Testis (tissue), 3 donors: ENCODE results near the gene SMARCB1. TPM values are rescaled to one million over a fixed set of nuclear protein-coding genes. Genes with fewer than 3 reads are reported as not detected.

Experiments
- DNase-seq: peaks from one replicate; pipeline ENCODE4 v3.0.0-alpha.2; 2019
- H3K27ac ChIP-seq, 2 donors: fragments of 200-600 bp; sonication (generic); one replicate each; pipeline ENCODE4 v1.5.1; 2019
- H3K27me3 ChIP-seq: fragments of 200-600 bp; sonication (generic); one replicate; pipeline ENCODE4 v1.5.1; 2019
- H3K36me3 ChIP-seq: fragments of 200-600 bp; sonication (generic); one replicate; pipeline ENCODE4 v1.5.1; 2017; ENCODE audit warnings: low read depth; ENCODE audit errors: missing control alignments
- H3K4me1 ChIP-seq: fragments of 200-600 bp; sonication (generic); one replicate; pipeline ENCODE4 v1.5.1; 2019
- H3K4me3 ChIP-seq, 2 donors: fragments of 200-600 bp; sonication (generic); one replicate each; pipeline ENCODE4 v1.5.1; 2017 to 2019
- H3K9me3 ChIP-seq: fragments of 200-600 bp; sonication (generic); one replicate; pipeline ENCODE4 v1.5.1; 2017
- CTCF ChIP-seq, 3 experiments: fragments of 450-650 bp in 2 of 3; fragments of 200-600 bp in 1 of 3; sonication (generic) in 1 of 3; IDR thresholded peaks; one replicate each; pipeline ENCODE4 v1.5.1; 2016 to 2019; ENCODE audit warnings: antibody characterized with exemption in 3 of 3, mild to moderate bottlenecking in 2 of 3, moderate library complexity in 1 of 3
- POLR2A ChIP-seq: fragments of 450-650 bp; IDR thresholded peaks from one replicate; pipeline ENCODE4 v1.6.1; 2017; ENCODE audit warnings: antibody characterized with exemption, mild to moderate bottlenecking, moderate library complexity
- WGBS, 2 donors: methylation state at CpG; one replicate each; pipeline ENCODE4 v1.1.5; 2018; 5-methylcytosine and 5-hydroxymethylcytosine counted together
- intact Hi-C: fragments of 100-400 bp; cut with DNase I; formaldehyde crosslinking; loops from one replicate; pipeline ENCODE4 v1.15.1; 2023; ENCODE audit warnings: low total_unique reads
- polyA plus RNA-seq: library from polyadenylated mRNA; stranded (reverse); fragments of 350-450 nt; fragmentation: Illumina TruSeq; extraction: RNeasy Lipid Tissue Mini Kit (QIAGEN cat#74804); gene quantifications from one replicate; pipeline ENCODE4 v1.2.3, GENCODE V29; 2014; ENCODE audit warnings: low read depth, low replicate concordance; ENCODE audit not compliant: insufficient read depth
- total RNA-seq, 2 donors: library from RNA; depleted of rRNA; stranded (reverse); fragments of >200 nt; gene quantifications; one replicate each; pipeline ENCODE4 v1.2.3, GENCODE V29; 2016

Gene SMARCB1
- total and polyA plus RNA-seq, 3 donors from 2014 or later, result 158 to 165 (median 160) TPM

- no peak overlapping the region for H3K27ac ChIP-seq
- H3K36me3 ChIP-seq, result no peaks in the 10 kb centered on the region
- 97% methylated on average over 10 to 13 of the region's 13 CpGs for WGBS, 2 donors
Observed at GRCh38 chr22:23744001-23744400, 42.8 kb upstream of the SMARCB1 start.

GRCh38 chr22:23744485-23744884 lies 42.3 kb upstream of the SMARCB1 start:
- H3K4me1 ChIP-seq, result no peaks in the 10 kb centered on the region
- no peaks in the 10 kb centered on the region for H3K9me3 ChIP-seq
- TF ChIP-seq CTCF (IDR thresholded peaks at IDR 0.05) (no peak), POLR2A (no peak)
- DNase-seq, result no peak
- no peak overlapping the region for H3K4me3 ChIP-seq
- WGBS, 2 donors, result 97 to 99% methylated on average over 12 to 14 of the region's 14 CpGs
- no peaks in the 10 kb centered on the region for H3K36me3 ChIP-seq
- H3K27ac ChIP-seq, result no peak overlapping the region
- no peaks in the 10 kb centered on the region for H3K27me3 ChIP-seq
- intact Hi-C loops, result no loop called here

More at GRCh38 chr22:23744001-23744400, 42.8 kb upstream of the SMARCB1 start:
- no peaks in the 10 kb centered on the region for H3K27me3 ChIP-seq
- no peak for TF ChIP-seq POLR2A
- no peak for TF ChIP-seq CTCF (IDR thresholded peaks at IDR 0.05)
- intact Hi-C loops, result no loop called here
- no peak for DNase-seq
- H3K9me3 ChIP-seq, result no peaks in the 10 kb centered on the region
- H3K4me3 ChIP-seq, result no peak overlapping the region
- no peaks in the 10 kb centered on the region for H3K4me1 ChIP-seq

DNA sequence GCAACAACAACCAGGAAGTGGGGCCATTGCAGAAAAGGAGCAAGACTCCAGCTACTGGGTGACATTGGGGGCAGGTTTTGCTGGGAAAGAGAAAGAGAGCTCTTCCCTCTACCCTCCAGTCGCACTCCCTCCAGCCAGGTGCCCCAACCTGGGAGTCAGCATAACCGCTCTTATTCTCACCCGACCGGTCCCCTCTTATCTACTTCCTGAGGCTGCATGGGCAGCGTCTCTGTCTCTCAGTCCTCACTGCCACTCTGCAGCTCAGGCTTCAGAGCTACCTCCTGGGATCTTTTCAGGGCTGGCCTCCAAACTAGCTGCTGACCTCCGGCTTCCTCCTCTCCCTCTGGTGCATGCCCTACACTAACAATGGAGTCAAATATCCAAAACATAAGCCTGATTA lies 41.0 kb upstream of the SMARCB1 start:
- intact Hi-C loops, result no loop called here
- no peak overlapping the region for H3K4me3 ChIP-seq
- WGBS, 2 donors, result 88 to 92% methylated on average over 6 of the region's 6 CpGs
- no peaks in the 10 kb centered on the region for H3K27me3 ChIP-seq
- peaks cover 5% of the 10 kb centered on the region for H3K4me1 ChIP-seq
- no peak for DNase-seq
- H3K9me3 ChIP-seq, result no peaks in the 10 kb centered on the region
- H3K27ac ChIP-seq, result no peak overlapping the region
- TF ChIP-seq POLR2A, result no peak
- no peak for TF ChIP-seq CTCF (IDR thresholded peaks at IDR 0.05)
- H3K36me3 ChIP-seq, result no peaks in the 10 kb centered on the region

DNA sequence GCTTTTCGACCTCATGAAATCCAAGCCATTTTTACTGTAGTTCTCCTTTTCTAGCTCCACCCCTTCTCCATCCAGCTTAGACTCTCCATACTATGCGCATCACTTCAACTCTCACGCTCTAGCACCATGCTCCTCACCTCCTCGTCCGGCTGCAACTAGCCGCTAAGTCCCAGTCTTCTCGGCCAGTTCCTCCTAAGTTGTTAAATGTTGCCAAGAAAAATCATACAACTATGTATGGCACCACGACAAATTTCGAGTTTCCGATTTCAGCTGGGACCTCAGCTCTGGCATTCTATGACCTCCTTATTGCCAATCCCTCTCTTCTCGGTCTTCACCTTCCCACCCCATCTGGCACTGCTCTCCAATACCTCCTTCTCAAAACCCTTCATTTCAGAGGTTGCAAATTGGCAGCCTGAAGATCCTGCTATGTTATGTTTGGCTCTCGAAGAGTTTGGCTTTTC lies 36.9 kb upstream of the SMARCB1 start:
- H3K27ac ChIP-seq, result no peak overlapping the region
- intact Hi-C loops, result no loop called here
- no peaks in the 10 kb centered on the region for H3K36me3 ChIP-seq
- H3K9me3 ChIP-seq, result no peaks in the 10 kb centered on the region
- H3K27me3 ChIP-seq, result no peaks in the 10 kb centered on the region
- 17 to 29% methylated on average over 12 of the region's 12 CpGs for whole genome bisulfite sequencing, 2 donors
- H3K4me3 ChIP-seq, result peak overlapping the region in 1 of 2 donors; percentile 81
- peaks cover 5% of the 10 kb centered on the region for H3K4me1 ChIP-seq
- DNase-seq, result no peak
- TF ChIP-seq CTCF (IDR thresholded peaks at IDR 0.05), result no peak
- no peak for TF ChIP-seq POLR2A

- no peaks in the 10 kb centered on the region for H3K9me3 ChIP-seq
- peaks cover 5% of the 10 kb centered on the region for H3K4me1 ChIP-seq
- TF ChIP-seq POLR2A (no peak), CTCF (IDR thresholded peaks at IDR 0.05) (no peak)
- DNase-seq, result no peak
- H3K27me3 ChIP-seq, result no peaks in the 10 kb centered on the region
- intact Hi-C loops, result no loop called here
- H3K36me3 ChIP-seq, result no peaks in the 10 kb centered on the region
- WGBS, 2 donors, result 6 to 16% methylated on average over 5 of the region's 5 CpGs
- peak overlapping the region; percentile 64 to 81 for H3K4me3 ChIP-seq
- H3K27ac ChIP-seq, result peak overlapping the region in 1 of 2 donors; percentile 88
Observed at GRCh38 chr22:23750367-23750713, 36.4 kb upstream of the SMARCB1 start.
